GM12878 (cell line): ENCODE data around the gene UBA6. TPM values are rescaled to one million over a fixed set of nuclear protein-coding genes. Genes with fewer than 3 reads are reported as not detected.
A peak's percentile ranks its signal among the peaks of the same experiment; 100 is the strongest.

Experiments
- ATF2 ChIP-seq: IDR thresholded peaks from 2 replicates; pipeline ENCODE4 v1.6.1; 2012; ENCODE audit warnings: low read length, inconsistent platforms
- BCLAF1 ChIP-seq: fragments of 450-650 bp; IDR thresholded peaks from 2 replicates; pipeline ENCODE4 v1.6.1; 2017; ENCODE audit warnings: antibody characterized with exemption, mild to moderate bottlenecking, moderate library complexity
- CHD2 ChIP-seq: IDR thresholded peaks from 2 replicates; pipeline ENCODE4 v1.6.1; 2011; ENCODE audit warnings: low read depth, low read length, improper control_type of control experiment, borderline replicate concordance
- MEF2B ChIP-seq: fragments of 450-650 bp; IDR thresholded peaks from 2 replicates; pipeline ENCODE4 v1.6.1; 2018; ENCODE audit warnings: mild to moderate bottlenecking, moderate library complexity; ENCODE audit not compliant: partially characterized antibody, poor library complexity, severe bottlenecking
- MYB ChIP-seq: fragments of 150-350 bp; IDR thresholded peaks from 2 replicates; pipeline ENCODE4 v1.6.1; 2014; ENCODE audit warnings: mild to moderate bottlenecking, low read depth, low read length, borderline replicate concordance
- NFIC ChIP-seq: IDR thresholded peaks from 2 replicates; pipeline ENCODE4 v1.6.1; 2012; ENCODE audit warnings: low read depth, mild to moderate bottlenecking, inconsistent platforms, low read length, moderate library complexity
- NRF1 ChIP-seq: conservative IDR thresholded peaks from 2 replicates; pipeline ENCODE4 v1.6.1; 2011; ENCODE audit warnings: mild to moderate bottlenecking, low read depth, low read length, improper control_type of control experiment
- ZNF24 ChIP-seq: fragments of 450-650 bp; IDR thresholded peaks from 2 replicates; pipeline ENCODE4 v1.6.1; 2017; ENCODE audit warnings: antibody characterized with exemption, mild to moderate bottlenecking
- polyA plus RNA-seq, 11 experiments: library from polyadenylated mRNA; depleted of rRNA in 4 of 11; unstranded in 6 of 11; stranded (reverse) in 5 of 11; fragments of >200 nt; fragmentation: Nextera tagmentation in 4 of 11; fragmentation: Illumina TruSeq in 1 of 11; extraction: Ambion mirVana in 4 of 11; extraction: Trizol in 1 of 11; gene quantifications; 1 replicate in 1 of 11; 2 replicates in 10 of 11; pipeline versions ENCODE4 v1.2.1 to v1.2.3, GENCODE V29; 2011 to 2016; ENCODE audit warnings: inconsistent platforms in 2 of 11, missing spikeins in 2 of 11, low read depth in 1 of 11
- total RNA-seq, 4 experiments: library from RNA; depleted of rRNA in 3 of 4; stranded (reverse); fragments of >200 nt in 3 of 4; fragmentation: Illumina TruSeq in 1 of 4; extraction: Trizol in 1 of 4; gene quantifications; 2 replicates each; pipeline versions ENCODE4 v1.2.1 to v1.2.3, GENCODE V29; 2013 to 2021
- TF ChIP-seq, protein P1 (sequence below): IDR thresholded peaks from 2 replicates; pipeline ENCODE4 v1.6.1; 2011; ENCODE audit warnings: low read depth, mild to moderate bottlenecking, low read length, moderate library complexity, borderline replicate concordance; ENCODE audit errors: extremely low read depth

UBA6 gene
- total and polyA plus RNA-seq, 10 of the 15 experiments (the other 5 are each of a cell fraction or from before 2014, with no cell fraction given) = 7.9 to 70.6 (median 34.7) TPM

DNA sequence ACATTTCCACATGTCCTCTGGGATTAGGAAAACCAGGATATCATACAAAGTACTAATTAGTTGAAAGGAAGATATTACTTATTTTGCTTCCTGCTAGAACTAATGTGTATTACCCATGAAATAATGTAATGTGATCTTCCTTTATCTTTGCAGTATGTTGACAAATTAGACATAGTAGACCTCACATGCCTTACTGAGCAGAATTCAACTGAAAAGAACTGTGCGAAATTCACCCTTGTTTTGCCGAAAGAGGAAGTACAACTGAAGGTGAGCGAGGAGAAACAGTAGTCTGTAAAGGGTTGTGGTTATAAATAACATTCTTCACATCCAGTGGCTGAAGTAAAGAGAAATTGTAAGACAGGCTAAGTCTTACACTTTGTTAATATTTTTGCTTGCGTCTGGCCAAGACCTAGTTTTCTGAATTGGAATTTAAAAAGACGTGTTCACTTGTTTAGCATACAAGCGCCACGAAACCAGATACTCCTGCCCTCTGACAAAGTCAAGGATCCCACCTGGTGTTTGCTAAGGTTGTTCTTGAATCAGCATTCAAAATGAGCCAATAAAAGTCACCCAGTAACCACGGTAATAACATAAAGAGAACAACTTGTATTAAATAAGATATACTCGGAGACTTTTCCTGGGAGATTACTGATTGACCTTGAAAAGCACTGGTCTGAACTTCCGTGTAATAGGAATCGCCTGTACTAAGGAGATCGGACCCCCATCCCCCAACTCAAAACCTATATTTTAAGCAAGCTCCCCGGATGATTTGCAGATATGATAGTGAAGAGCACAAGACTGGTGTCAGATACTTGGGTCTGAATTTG lies 125.5 kb downstream of the UBA6 start (continued):
- no peak for TF ChIP-seq NRF1
- TF ChIP-seq NFIC = peak; percentile 57
- no peak for TF ChIP-seq MYB
- 0 out of 2 replicates have a peak, but pooled peaks have one; percentile 13 for TF ChIP-seq CHD2
- TF ChIP-seq MEF2B = peak; percentile 76
- no peak for TF ChIP-seq BCLAF1
- no peak for TF ChIP-seq ATF2
- peak; percentile 16; the same call in 1 of the 2 replicates for TF ChIP-seq ZNF24
- TF ChIP-seq, protein P1, sequence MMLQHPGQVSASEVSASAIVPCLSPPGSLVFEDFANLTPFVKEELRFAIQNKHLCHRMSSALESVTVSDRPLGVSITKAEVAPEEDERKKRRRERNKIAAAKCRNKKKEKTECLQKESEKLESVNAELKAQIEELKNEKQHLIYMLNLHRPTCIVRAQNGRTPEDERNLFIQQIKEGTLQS = no peak
- TF ChIP-seq, all 136 proteins: peak for 30
